ENCODE measurements around the gene GRID1.

- TF ChIP-seq CTCF (IDR thresholded peaks at IDR 0.05; ENCODE audit: low read length) (no peak), EZH2phosphoT487 (IDR thresholded peaks at IDR 0.05; ENCODE audit: low read length) (no peak)
These were observed 116.8 kb downstream of the GRID1 start for GRCh38 chr10:86249794-86250193.
